GM12873 (cell line): Measurements from ENCODE around the gene CLHC1.

Experiments used
- TF ChIP-seq, protein P1 (sequence below): IDR thresholded peaks from 2 replicates; pipeline ENCODE4 v1.5.1; 2012; ENCODE audit warnings: low read depth, mild to moderate bottlenecking, moderate library complexity, low read length, control low read depth; ENCODE audit not compliant: insufficient read depth; ENCODE audit errors: missing control alignments

Gene CLHC1

DNA sequence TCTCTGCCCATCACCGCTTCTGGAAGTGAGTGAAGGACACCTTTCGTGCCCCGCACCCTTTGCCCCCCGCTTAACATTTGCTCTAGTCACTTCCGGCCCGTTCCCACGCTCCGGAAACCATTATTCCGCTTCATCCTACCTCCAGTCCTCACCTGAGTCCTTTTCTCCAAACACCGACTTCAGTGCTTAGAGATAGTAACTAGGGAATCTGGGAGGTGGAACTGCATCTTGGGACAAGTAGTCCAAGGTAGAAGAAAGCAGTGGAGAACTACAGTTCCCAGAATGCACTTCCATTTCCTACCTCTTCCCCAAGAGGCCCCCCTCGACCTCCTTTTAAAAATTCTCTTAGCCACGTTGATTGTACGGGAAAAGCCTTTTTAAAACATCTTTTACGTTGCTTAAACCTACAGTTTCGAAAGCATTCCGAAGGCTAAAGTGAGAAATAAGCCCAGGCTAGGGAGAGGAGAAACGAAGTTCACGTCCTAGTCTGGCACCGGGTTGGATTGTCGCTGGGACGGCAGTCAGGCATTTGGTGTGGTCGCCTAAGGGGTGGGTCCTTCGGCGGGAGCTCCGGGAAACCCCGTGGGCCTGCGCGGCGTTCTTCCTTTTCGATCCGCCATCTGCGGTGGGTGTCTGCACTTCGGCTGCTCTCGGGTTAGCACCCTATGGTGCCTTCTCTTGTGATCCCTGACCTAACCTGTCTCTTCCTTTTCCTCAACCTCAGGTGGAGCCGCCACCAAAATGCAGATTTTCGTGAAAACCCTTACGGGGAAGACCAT is at the start of gene CLHC1, which contains the start of gene RPS27A:
TSS of gene CLHC1 (minus strand) at position 210 of the 779 bp plus-strand sequence. CDS start 9,882 bp downstream, outside the sequence.
TSS of gene RPS27A (plus strand) at position 605 of the 779 bp plus-strand sequence. CDS start at position 742, 137 bp downstream.
- TF ChIP-seq, protein P1, sequence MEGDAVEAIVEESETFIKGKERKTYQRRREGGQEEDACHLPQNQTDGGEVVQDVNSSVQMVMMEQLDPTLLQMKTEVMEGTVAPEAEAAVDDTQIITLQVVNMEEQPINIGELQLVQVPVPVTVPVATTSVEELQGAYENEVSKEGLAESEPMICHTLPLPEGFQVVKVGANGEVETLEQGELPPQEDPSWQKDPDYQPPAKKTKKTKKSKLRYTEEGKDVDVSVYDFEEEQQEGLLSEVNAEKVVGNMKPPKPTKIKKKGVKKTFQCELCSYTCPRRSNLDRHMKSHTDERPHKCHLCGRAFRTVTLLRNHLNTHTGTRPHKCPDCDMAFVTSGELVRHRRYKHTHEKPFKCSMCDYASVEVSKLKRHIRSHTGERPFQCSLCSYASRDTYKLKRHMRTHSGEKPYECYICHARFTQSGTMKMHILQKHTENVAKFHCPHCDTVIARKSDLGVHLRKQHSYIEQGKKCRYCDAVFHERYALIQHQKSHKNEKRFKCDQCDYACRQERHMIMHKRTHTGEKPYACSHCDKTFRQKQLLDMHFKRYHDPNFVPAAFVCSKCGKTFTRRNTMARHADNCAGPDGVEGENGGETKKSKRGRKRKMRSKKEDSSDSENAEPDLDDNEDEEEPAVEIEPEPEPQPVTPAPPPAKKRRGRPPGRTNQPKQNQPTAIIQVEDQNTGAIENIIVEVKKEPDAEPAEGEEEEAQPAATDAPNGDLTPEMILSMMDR = no peak

DNA sequence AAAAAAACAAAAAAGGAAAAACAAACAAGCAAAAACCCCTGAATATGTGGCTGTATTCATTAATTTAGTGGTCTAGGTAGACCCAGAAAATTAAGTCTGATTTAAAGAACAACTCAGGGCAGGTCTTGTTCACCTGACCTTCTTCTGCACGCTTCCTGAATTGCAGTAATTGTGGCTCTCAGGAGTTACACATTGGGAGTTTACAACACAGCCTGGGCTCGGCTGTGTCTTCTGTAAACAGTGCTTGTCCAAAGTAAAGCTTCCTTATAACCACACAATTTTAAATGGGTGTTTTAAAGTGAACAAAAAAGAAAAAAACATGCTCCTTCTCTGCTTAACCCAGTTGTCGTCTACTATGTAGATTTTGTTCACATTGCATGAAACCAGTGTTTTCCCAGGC is 45.2 kb upstream of the CLHC1 start:
- TF ChIP-seq, protein P1 = no peak

DNA sequence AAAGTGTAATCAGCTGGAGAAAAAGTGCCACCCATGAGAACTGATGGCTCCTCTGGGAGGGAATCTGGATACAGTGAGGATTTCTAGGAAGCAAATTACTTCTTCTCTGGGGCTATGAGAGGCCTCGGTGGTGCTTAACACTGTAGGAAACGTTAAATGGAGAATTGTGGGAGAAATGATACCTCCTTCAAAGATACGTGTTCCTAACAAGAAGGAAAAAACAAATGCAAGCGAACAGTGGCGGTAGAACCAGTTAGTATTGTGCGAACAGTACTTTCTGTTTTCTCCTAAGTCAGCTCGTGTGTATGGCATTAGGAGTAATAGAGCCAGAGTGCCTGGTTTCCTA is 37.5 kb upstream of the CLHC1 start:
- TF ChIP-seq, protein P1 = no peak

DNA sequence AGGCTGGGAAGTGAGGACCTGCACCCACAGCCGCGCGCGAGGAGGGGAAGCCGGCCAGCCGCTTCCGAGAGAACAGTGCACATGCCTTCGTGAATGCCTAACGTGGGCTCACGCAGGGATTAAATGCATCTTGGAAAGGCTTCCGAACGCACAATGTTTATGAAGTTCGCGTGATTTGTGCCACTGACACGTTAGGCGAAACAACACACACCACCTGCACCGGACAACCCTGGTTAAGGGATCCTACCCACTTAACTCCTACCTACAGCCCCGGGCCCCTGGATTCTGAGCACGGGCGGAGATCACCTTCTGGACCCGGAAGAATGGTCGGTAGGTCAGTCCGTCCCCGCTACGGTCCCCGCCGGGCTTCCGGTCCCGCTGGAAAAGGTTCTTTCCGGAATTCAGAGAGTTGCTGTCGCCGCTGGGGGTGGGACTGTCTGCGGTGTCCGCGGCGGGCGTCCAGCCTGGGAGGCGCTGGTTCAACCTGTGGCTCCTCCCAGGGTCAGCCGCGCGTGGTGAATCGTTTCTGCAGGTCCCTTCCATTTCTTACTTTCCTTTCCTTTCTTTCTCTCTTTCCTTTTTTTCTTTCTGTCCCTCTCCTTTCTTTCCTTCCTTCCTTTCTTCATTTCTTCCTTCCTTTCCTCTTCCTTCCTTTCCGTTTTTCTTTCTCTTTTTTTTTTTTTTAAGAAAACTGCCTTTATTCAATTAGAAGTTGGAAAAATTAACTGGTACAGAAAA is 37.0 kb upstream of the CLHC1 start, which contains the start of gene MTIF2:
TSS of gene MTIF2 (minus strand) at position 325 of the 738 bp plus-strand sequence. CDS start 5,373 bp downstream, outside the sequence.
- TF ChIP-seq, protein P1 = peak; percentile 10

DNA sequence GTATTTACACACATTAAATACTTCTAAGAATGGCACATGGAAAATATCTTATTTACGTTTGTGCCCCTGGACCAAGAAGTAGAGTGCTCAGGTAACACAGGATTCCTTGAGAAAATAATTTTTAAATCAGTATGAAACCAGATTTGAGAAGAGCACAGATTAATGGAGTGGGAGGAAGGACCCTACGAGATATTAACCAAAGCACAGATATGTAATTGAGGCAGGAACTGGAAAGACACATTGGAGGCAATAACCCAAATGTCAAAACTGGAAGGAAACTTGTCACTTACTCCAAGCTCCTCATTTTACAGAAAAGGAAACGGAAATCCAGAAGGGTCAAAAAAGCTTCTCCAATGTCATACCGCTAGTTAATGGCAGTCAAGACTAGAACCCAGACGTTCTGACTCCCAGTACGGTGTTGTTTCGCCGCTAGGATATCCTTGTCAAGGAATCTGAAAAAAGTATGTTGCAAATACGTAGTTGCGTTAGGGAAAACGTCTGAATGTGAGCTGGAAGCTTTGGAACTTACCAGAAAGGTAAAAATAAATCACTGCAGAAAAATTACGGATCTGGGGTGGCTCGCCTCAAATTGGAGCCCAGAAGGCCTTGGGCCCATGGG is 36.3 kb upstream of the CLHC1 start:
- TF ChIP-seq, protein P1 = no peak

DNA sequence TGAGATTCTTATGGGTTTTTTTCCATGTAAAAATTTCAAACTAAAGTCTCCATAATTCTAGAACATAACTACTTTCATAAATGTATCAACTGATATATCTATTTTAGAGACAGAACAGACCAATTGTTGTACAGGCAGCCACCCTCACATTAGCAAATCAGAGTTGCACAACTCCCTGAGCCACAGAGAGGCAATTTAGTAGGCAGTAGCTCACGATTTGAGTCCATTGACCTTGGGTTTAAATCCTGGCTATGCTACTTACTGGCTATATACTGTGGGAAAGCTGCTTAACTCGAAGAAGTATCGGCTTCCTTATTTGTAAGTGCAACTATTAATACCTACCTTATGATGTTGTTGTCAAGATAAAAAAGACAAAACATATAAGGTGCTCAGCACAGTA is 20.7 kb upstream of the CLHC1 start:
- TF ChIP-seq, protein P1 = no peak

DNA sequence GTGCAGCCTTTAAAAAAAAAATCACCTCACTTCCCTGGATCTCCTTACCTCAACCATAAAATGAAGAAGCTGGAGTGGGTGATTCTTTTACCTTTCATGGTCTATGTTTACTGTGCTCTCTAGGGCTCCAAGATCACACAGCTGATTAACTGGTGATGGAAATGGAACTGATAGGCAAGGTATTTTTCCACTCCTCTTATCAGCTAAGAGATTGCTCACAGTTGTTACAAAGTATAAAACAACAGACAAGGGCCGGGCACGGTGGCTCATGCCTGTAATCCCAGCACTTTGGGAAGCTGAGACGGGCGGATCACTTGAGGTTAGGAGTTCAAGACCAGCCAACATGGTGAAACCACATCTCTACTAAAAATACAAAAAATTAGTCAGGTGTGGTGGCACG is 14.9 kb upstream of the CLHC1 start:
- TF ChIP-seq, protein P1 = no peak
